MCF 10A (cell line): ENCODE data around the gene SYT15. TPM values are rescaled to one million over a fixed set of nuclear protein-coding genes. Genes with fewer than 3 reads are reported as not detected.

ENCODE experiments used
- BruUV-seq: library from RNA; stranded (reverse); fragments of 400-500 nt; replicated peaks from 2 replicates; lab custom pipeline; 2021; lab: Mats Ljungman, UMichigan
- CTCF ChIA-PET: fragments of 300-600 bp; sonication (Branson Sonifier 250); formaldehyde crosslinking; extraction: SDS; loops from one replicate; lab custom pipeline; 2021; ENCODE audit warnings: antibody characterized with exemption, inconsistent platforms; lab: Yijun Ruan, JAX
- POLR2A ChIA-PET: fragments of 300-600, 350-650 bp; sonication (Branson Sonifier 250); formaldehyde crosslinking; extraction: SDS; loops from one replicate; lab custom pipeline; 2020; ENCODE audit warnings: antibody characterized with exemption, inconsistent platforms; lab: Yijun Ruan, JAX
- DNase-seq: peaks from one replicate; pipeline ENCODE4 v3.0.0-alpha.2; 2018; ENCODE audit not compliant: unreplicated experiment
- H3K27ac Mint-ChIP-seq: one replicate; pipeline ENCODE4 v1.8.0; 2022; ENCODE audit warnings: mild to moderate bottlenecking, low read depth, mixed read lengths; ENCODE audit not compliant: unreplicated experiment
- H3K27me3 Mint-ChIP-seq: one replicate; pipeline ENCODE4 v1.8.0; 2022; ENCODE audit warnings: mixed read lengths; ENCODE audit not compliant: insufficient read depth, unreplicated experiment
- H3K36me3 Mint-ChIP-seq: one replicate; pipeline ENCODE4 v1.8.0; 2022; ENCODE audit warnings: mild to moderate bottlenecking, moderate library complexity, mixed read lengths; ENCODE audit not compliant: insufficient read depth, unreplicated experiment
- H3K4me1 Mint-ChIP-seq: one replicate; pipeline ENCODE4 v1.8.0; 2022; ENCODE audit warnings: mixed read lengths; ENCODE audit not compliant: insufficient read depth, unreplicated experiment
- H3K4me3 Mint-ChIP-seq: one replicate; pipeline ENCODE4 v1.8.0; 2022; ENCODE audit warnings: mild to moderate bottlenecking, moderate library complexity, mixed read lengths; ENCODE audit not compliant: unreplicated experiment
- H3K9me3 Mint-ChIP-seq: one replicate; pipeline ENCODE4 v1.8.0; 2022; ENCODE audit warnings: mixed read lengths; ENCODE audit not compliant: unreplicated experiment
- intact Hi-C: fragments of 100-400 bp; cut with micrococcal nuclease; formaldehyde crosslinking; loops from 2 replicates; pipeline ENCODE4 v1.14.1; 2022
- total RNA-seq: library from RNA; stranded (reverse); gene quantifications from 2 replicates; pipeline ENCODE4 v1.2.3, GENCODE V29; 2022
- TF ChIP-seq, protein P1 (sequence below): fragments of 200-600 bp; IDR thresholded peaks from one replicate; pipeline ENCODE4 v1.8.0; 2022; ENCODE audit warnings: antibody characterized with exemption, mild to moderate bottlenecking; ENCODE audit not compliant: unreplicated experiment

Gene SYT15
- total RNA-seq, 1 experiment from 2014 or later = 0.84 TPM

DNA sequence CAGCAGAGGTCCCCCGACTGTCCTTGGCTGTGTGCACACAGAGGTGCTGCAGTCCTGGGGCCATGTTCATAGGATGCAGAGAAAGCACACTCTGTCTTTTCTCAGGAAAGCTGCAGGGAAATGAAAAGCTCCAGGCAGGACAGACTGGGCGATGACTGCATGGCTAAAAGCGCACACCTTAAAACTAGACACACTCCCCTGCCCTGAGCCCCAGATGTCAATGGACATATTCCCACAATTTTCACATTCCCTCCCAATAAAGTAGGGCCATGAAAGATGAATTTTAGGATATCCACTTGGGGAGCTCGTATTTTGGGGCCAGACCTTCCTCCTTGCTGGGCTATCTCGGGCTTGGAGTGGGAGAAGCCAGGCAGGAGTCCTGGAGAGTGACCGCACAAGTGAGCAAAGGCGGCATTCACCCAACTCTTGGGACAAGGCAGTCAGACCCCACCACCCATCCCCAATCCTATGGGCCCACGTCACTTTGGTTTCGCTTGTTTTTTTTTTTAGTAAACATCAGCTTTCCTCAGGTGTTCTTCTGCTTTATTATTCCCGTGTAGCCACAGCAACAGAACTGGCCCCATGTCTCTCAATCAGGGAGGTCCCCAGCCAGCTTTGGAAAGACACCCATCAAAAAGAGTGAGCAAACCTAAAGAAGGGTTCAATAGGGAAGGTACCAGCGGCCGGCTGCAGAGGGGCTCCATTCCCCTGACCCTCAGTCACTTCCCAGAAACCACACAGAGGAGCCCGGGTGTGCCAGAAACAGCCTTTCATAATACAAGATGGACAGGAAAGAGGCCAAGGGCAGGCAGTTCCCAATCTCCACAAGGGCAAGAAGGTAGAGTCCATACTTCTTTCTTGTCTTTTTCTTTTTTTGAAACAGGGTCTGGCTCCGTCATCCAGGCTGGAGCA is 35.2 kb upstream of the SYT15 start:
- no peaks in the 10 kb centered on the region for H3K4me1 Mint-ChIP-seq
- DNase-seq = no peak
- peaks cover 12% of the 10 kb centered on the region for H3K27me3 Mint-ChIP-seq
- POLR2A ChIA-PET = no interaction called here
- BruUV-seq = no TSS peak
- no peaks in the 10 kb centered on the region for H3K36me3 Mint-ChIP-seq
- H3K9me3 Mint-ChIP-seq = no peaks in the 10 kb centered on the region
- intact Hi-C loops = no loop called here
- CTCF ChIA-PET = interaction anchor here (0.6 to 1.3 kb wide), 5 partner anchors 10 to 321 kb away, joined by 3 to 4 read pairs (median 3); no protein-coding TSS in a partner anchor
- H3K27ac Mint-ChIP-seq = no peak overlapping the region
- H3K4me3 Mint-ChIP-seq = no peak overlapping the region
- TF ChIP-seq, protein P1, sequence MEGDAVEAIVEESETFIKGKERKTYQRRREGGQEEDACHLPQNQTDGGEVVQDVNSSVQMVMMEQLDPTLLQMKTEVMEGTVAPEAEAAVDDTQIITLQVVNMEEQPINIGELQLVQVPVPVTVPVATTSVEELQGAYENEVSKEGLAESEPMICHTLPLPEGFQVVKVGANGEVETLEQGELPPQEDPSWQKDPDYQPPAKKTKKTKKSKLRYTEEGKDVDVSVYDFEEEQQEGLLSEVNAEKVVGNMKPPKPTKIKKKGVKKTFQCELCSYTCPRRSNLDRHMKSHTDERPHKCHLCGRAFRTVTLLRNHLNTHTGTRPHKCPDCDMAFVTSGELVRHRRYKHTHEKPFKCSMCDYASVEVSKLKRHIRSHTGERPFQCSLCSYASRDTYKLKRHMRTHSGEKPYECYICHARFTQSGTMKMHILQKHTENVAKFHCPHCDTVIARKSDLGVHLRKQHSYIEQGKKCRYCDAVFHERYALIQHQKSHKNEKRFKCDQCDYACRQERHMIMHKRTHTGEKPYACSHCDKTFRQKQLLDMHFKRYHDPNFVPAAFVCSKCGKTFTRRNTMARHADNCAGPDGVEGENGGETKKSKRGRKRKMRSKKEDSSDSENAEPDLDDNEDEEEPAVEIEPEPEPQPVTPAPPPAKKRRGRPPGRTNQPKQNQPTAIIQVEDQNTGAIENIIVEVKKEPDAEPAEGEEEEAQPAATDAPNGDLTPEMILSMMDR = no peak

DNA sequence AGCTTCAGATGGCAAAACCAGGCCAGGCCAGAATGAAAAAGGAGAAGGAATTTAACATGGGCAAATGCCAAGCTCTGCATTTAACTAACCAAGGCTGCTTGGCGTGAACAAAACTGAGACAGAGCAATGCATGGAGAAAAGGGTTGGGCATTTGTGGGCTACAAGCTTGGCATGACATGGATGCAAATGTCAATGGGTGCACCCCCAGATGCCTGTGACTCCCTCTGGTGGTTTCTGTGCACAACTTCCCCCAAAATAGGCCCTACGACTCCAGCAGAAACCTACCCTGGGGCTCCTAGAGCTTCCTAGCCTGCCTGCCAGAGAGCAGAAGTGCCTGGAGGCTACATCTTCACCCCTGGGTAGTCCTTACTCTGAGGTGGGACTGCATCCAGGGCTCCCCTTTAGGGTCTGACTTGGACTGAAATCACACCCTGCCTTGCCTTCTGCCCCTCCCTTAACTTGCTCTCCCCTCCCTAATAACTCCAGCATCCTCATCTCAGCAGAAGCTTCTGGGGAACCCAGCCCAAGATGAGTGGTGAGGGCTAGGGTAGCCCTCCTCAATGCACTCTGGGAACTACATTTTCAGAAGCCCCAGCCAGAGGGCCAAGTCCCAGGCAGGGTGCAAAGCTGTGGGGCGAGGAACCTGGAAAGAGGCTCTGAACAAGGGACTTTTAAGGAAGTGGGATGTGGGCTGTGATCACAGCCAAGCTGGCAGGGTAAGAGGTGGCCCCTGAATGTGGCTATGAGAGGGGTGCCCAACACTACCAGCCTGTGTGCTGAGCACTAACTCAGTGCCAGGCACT is 33.7 kb upstream of the SYT15 start:
- Mint-ChIP-seq H3K4me1 (no peaks in the 10 kb centered on the region), H3K27me3 (peaks cover 12% of the 10 kb centered on the region), H3K36me3 (no peaks in the 10 kb centered on the region), H3K27ac (no peak overlapping the region), H3K9me3 (no peaks in the 10 kb centered on the region), H3K4me3 (no peak overlapping the region)
- POLR2A ChIA-PET = interaction anchor here (0.6 to 1.6 kb wide), 2 partner anchors 22 to 327 kb away, joined by 4 to 5 read pairs; no protein-coding TSS in a partner anchor
- CTCF ChIA-PET = interaction anchor here (0.9 to 1.3 kb wide), 3 partner anchors 15 to 767 kb away, joined by 3 to 4 read pairs (median 3); no protein-coding TSS in a partner anchor
- peak; percentile 56 for DNase-seq
- no TSS peak for BruUV-seq
- intact Hi-C loops = no loop called here
- TF ChIP-seq, protein P1 = peak; percentile 40

DNA sequence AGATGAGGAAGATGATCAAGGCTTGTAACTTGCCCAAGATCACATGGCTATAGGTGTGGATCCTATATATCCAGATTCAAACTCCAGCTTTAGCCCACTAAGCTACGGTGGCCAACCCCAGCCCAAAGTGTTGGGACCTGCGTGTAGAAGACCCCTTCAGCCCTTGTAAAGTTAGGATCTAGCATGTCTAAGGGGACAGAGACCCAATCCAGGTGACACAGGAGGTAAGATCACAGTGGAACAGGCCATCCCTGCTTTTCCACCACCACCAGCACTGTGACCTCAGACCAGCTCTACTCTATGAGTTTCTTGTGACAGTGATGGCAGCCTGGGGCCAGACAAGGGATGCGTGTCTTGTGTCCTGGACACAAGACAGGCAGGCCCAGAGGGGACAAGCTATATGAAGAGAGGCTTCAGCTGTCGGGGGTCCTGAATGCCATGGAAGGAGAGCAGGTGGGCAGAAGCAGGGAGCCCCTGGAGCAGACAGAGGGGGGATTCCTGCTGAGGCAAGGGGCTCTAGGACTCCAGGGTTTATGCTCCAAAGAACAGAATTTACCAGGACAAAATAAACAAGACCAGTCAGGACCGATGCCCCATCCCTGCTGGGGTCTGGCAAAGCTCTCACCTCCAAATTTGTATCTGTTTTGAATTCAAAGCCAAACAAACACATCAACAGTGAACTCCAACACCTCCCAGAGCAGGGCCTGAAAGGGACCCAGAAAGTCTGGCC is 32.9 kb upstream of the SYT15 start:
- H3K4me3 Mint-ChIP-seq = no peak overlapping the region
- ChIA-PET POLR2A (interaction anchor here (0.8 to 1.6 kb wide), 3 partner anchors 8 to 23 kb away, joined by 3 to 5 read pairs (median 4); no protein-coding TSS in a partner anchor), CTCF (interaction anchor here (1.0 kb wide), 1 partner anchor 317 kb away, joined by 3 read pairs; no protein-coding TSS in a partner anchor)
- H3K27ac Mint-ChIP-seq = no peak overlapping the region
- intact Hi-C loops = no loop called here
- H3K4me1 Mint-ChIP-seq = no peaks in the 10 kb centered on the region
- H3K27me3 Mint-ChIP-seq = peaks cover 12% of the 10 kb centered on the region
- DNase-seq = no peak
- TF ChIP-seq, protein P1 = no peak
- H3K36me3 Mint-ChIP-seq = no peaks in the 10 kb centered on the region
- no peaks in the 10 kb centered on the region for H3K9me3 Mint-ChIP-seq
- BruUV-seq = no TSS peak
